Urinary bladder (tissue), 4 donors: Measurements from ENCODE around the gene PROSER2. TPM values are rescaled to one million over a fixed set of nuclear protein-coding genes. Genes with fewer than 3 reads are reported as not detected.

ENCODE experiments used
- DNase-seq: peaks from one replicate; pipeline ENCODE4 v3.0.0-alpha.2; 2015; ENCODE audit errors: extremely low spot score
- H3K27ac ChIP-seq: one replicate; pipeline ENCODE4 v1.5.1; 2013; ENCODE audit warnings: low read depth, mild to moderate bottlenecking, moderate library complexity
- H3K36me3 ChIP-seq: one replicate; pipeline ENCODE4 v1.6.1; 2013; ENCODE audit warnings: mild to moderate bottlenecking, moderate library complexity; ENCODE audit not compliant: insufficient read depth
- H3K4me1 ChIP-seq: one replicate; pipeline ENCODE4 v1.6.1; 2013; ENCODE audit warnings: mild to moderate bottlenecking, moderate library complexity; ENCODE audit not compliant: insufficient read depth
- H3K4me3 ChIP-seq: one replicate; pipeline ENCODE4 v1.5.1; 2013; ENCODE audit warnings: low read depth, low read length
- WGBS: extraction: QIAGEN DNeasy Blood & Tissue Kit; methylation state at CpG from one replicate; pipeline ENCODE4 v1.1.7; 2013; 5-methylcytosine and 5-hydroxymethylcytosine counted together
- polyA plus RNA-seq: library from polyadenylated mRNA; stranded (reverse); fragments of 200-250 nt; gene quantifications from one replicate; pipeline ENCODE4 v1.2.3, GENCODE V29; 2013
- total RNA-seq: library from RNA; depleted of rRNA; stranded (reverse); fragments of >200 nt; gene quantifications from one replicate; pipeline ENCODE4 v1.2.3, GENCODE V29; 2014
- donor health status: healthy with polysubstance abuse.
- donor health status: healthy.

The PROSER2 gene
- total and polyA plus RNA-seq, 2 donors: 3.2 to 6.6 TPM

DNA sequence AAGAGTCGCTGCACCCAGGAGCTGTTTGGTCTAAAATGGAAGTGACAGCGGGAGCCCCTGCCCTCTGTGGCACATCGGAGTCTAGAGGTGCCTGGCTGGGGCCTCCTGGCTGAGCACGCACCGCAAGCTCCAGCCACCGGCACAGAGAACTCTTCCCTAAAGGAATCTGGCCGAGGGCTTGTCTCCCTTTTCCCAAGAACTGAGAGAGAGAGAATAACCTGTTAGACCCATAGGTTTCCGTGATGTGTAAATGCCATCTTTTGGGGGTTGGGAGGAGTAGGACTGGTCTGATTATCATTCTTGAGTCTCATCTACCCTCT, 47.3 kb downstream of the PROSER2 start:
- Histone ChIP-seq H3K4me1 (no peaks in the 10 kb centered on the region), H3K27ac (no peak overlapping the region), H3K4me3 (no peak overlapping the region), H3K36me3 (no peaks in the 10 kb centered on the region)
- DNase-seq: no peak
- WGBS: 63% methylated on average over 8 of the region's 8 CpGs

GRCh38 chr10:11870900-11871400, 47.8 kb downstream of the PROSER2 start:
- no peaks in the 10 kb centered on the region for H3K4me1 ChIP-seq
- no peak for DNase-seq
- no peak overlapping the region for H3K4me3 ChIP-seq
- 92% methylated on average over 7 of the region's 7 CpGs for WGBS
- no peaks in the 10 kb centered on the region for H3K36me3 ChIP-seq
- H3K27ac ChIP-seq: no peak overlapping the region

DNA sequence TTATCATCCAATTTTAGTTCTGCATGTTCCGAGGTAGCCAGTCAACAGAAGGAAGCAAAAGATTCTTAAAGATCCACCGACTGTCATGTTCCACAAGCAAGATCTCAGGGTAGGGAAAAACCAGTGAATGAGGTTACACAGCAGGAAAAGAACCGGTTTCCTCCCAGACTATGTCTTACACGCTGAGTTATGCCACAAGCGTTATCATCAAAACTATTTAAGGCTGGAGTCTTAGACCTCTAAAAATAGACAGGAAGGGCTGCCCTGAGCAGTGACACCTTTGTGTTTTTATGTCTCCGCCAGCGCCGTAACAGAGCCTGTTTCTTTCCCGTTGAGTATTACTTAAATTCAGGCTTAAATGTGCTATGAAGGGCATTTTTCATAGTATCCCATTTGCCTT, 48.3 kb downstream of the PROSER2 start:
- Histone ChIP-seq H3K27ac (no peak overlapping the region), H3K4me1 (no peaks in the 10 kb centered on the region), H3K36me3 (no peaks in the 10 kb centered on the region), H3K4me3 (no peak overlapping the region)
- 51% methylated on average over 9 of the region's 9 CpGs for WGBS
- no peak for DNase-seq

GRCh38 chr10:11874568-11875493, 51.7 kb downstream of the PROSER2 start:
- H3K27ac ChIP-seq: peak overlapping the region; percentile 63
- no peak overlapping the region for H3K4me3 ChIP-seq

GRCh38 chr10:11875494-11876281, 52.5 kb downstream of the PROSER2 start:
- Histone ChIP-seq H3K27ac (peak overlapping the region; percentile 63), H3K4me1 (no peaks in the 10 kb centered on the region), H3K4me3 (no peak overlapping the region), H3K36me3 (no peaks in the 10 kb centered on the region)
- WGBS: 57% methylated on average over 17 of the region's 17 CpGs
- DNase-seq: peak; percentile 76

More at GRCh38 chr10:11874568-11875493, 51.7 kb downstream of the PROSER2 start:
- 33% methylated on average over 20 of the region's 20 CpGs for WGBS
- Histone ChIP-seq H3K4me1 (no peaks in the 10 kb centered on the region), H3K36me3 (no peaks in the 10 kb centered on the region)
- peak; percentile 74 for DNase-seq

GRCh38 chr10:11876324-11876723, 53.2 kb downstream of the PROSER2 start:
- H3K4me3 ChIP-seq: no peak overlapping the region
- 94% methylated on average over 6 of the region's 6 CpGs for WGBS
- DNase-seq: no peak
- H3K36me3 ChIP-seq: no peaks in the 10 kb centered on the region
- H3K4me1 ChIP-seq: no peaks in the 10 kb centered on the region
- peak overlapping the region; percentile 13 for H3K27ac ChIP-seq

- DNase-seq: no peak
- Histone ChIP-seq H3K4me3 (no peak overlapping the region), H3K27ac (no peak overlapping the region), H3K36me3 (no peaks in the 10 kb centered on the region), H3K4me1 (no peaks in the 10 kb centered on the region)
- 93% methylated on average over 19 of the region's 19 CpGs for WGBS
These were observed 53.8 kb downstream of the PROSER2 start for GRCh38 chr10:11876805-11877590.

GRCh38 chr10:11877591-11877905, 54.4 kb downstream of the PROSER2 start:
- 84% methylated on average over 13 of the region's 13 CpGs for WGBS
- Histone ChIP-seq H3K4me3 (no peak overlapping the region), H3K27ac (no peak overlapping the region), H3K36me3 (no peaks in the 10 kb centered on the region), H3K4me1 (no peaks in the 10 kb centered on the region)
- DNase-seq: no peak

DNA sequence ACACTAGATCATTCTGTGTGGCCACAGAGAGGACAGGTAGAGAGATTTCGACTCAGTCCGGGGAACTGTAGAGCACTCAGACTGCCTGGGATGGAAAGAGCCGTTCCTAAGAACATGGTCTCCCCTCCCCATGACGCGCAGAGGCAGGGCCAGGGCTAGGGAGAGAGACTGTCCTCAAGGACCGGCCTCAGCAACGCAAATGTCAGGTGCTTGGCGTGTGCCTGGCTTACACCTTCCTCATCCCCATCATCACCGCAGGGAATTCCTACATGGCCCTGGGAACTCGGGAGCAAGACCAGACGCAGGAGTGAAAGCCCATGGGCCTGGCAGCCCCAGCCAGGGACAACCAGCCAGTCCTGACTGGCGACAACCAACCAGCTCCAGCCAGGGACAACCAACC, 55.6 kb downstream of the PROSER2 start:
- no peak for DNase-seq
- no peak overlapping the region for H3K4me3 ChIP-seq
- WGBS: 87% methylated on average over 12 of the region's 12 CpGs
- H3K27ac ChIP-seq: no peak overlapping the region
- H3K4me1 ChIP-seq: no peaks in the 10 kb centered on the region
- H3K36me3 ChIP-seq: no peaks in the 10 kb centered on the region

- 87% methylated on average over 15 of the region's 15 CpGs for WGBS
- no peak for DNase-seq
- H3K36me3 ChIP-seq: no peaks in the 10 kb centered on the region
- H3K4me3 ChIP-seq: no peak overlapping the region
- no peaks in the 10 kb centered on the region for H3K4me1 ChIP-seq
- H3K27ac ChIP-seq: no peak overlapping the region
These were observed 56.4 kb downstream of the PROSER2 start for GRCh38 chr10:11879387-11880094.

DNA sequence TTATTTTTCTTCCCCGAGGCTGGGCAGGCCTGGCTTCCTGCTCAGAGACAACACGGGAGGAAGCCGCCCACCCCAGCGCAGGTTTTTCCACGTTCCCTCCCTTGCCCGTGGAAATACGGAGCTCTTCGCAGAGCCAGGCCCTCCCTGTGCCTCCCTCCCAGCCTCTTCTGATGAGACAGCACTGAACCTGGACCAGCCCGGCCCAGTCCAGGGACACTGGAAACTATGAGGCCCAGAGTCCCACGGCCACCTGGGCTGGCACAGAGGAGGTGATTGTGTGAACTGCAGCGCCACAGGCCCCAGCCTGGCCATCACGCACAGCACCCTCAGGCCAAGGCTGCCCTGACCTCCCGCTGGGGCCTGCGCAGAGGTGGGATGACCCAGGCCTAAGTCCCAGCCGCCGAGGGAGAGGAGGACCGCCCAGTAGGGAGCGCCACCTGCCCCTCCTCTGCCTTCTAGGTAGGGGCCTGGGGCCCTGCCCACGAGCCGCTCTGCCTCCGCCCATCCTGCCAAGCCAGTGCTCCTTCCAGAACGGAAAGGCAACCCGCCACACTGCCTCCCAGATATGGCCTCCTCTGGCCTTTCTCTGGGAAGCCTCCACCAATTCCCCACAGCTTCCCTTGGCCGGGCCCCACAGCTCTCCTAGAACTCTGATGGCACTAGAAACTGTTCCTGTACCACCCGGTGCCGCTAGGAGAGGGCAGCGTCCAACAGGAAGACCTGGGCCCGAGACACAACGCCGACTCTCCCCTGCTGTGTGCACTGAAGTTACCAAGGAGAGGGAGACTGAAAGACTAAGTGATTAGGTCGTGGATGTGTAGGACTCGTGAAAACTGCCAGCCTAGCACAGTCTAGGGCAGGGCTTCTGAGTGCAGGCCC, 57.2 kb downstream of the PROSER2 start:
- WGBS: 79% methylated on average over 32 of the region's 32 CpGs
- Histone ChIP-seq H3K27ac (no peak overlapping the region), H3K4me1 (no peaks in the 10 kb centered on the region), H3K36me3 (no peaks in the 10 kb centered on the region), H3K4me3 (no peak overlapping the region)
- DNase-seq: no peak

DNA sequence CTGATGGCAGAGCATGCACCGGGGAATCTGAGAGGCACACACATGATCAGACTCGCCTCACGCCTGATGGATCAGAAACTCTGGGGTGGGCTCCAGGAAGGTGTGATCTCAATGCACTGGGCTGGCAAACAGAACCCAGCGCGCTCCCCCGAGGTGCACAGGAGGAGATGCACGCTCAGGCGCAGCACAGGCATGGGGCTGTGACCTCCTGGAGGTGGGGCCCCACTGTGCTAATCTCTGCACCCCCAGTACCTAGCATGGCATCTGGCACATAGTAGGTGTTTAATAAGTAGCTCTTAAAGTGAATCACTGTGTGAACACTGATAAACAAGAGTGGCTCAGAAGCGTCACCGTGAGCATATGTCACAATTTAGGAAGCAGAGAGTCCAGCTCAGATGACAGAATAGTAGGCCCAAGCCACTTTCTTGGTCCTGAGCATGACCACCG, 57.9 kb downstream of the PROSER2 start:
- no peak overlapping the region for H3K4me3 ChIP-seq

More for the DNA sequence above, 57.9 kb downstream of the PROSER2 start:
- no peaks in the 10 kb centered on the region for H3K4me1 ChIP-seq
- no peak overlapping the region for H3K27ac ChIP-seq
- DNase-seq: no peak
- WGBS: 83% methylated on average over 11 of the region's 11 CpGs
- H3K36me3 ChIP-seq: no peaks in the 10 kb centered on the region
